Measurements from ENCODE around the gene ZNF70. TPM values are rescaled to one million over a fixed set of nuclear protein-coding genes. Genes with fewer than 3 reads are reported as not detected.

ZNF70 gene
- total and polyA plus RNA-seq, 2 donors (not counting 1 experiment from before 2014, with no cell fraction given): 2.1 to 8.3 TPM

DNA sequence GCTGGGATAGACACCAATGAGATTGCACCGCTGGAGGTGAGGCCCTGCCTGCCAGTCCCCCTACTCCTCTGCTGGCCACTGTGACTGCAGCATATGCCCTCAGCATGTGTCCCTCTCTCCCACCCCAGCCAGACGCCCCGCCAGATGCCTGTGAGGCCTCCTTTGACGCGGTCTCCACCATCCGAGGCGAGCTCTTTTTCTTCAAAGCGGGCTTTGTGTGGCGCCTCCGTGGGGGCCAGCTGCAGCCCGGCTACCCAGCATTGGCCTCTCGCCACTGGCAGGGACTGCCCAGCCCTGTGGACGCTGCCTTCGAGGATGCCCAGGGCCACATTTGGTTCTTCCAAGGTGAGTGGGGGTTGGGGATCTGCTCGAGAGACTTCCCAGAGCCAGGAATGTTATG is 30.2 kb upstream of the ZNF70 start:
- ATAC-seq (ENCODE audit: low read depth): no peak
- no peak overlapping the region for H3K27ac ChIP-seq (ENCODE audit: low read length in 2 of 2)
- peaks cover 12% of the 10 kb centered on the region in 2 donors for H3K4me1 ChIP-seq (ENCODE audit: control insufficient read depth in 2 of 2, insufficient read depth in 2 of 2, low read length in 2 of 2)
- no peak overlapping the region for H3K4me2 ChIP-seq (replicated peaks; ENCODE audit: low read depth, low read length, poor library complexity, severe bottlenecking)
- WGBS (ENCODE audit: insufficient coverage): 94% methylated on average over 15 of the region's 15 CpGs
- H3K4me1 Mint-ChIP-seq: peaks cover 5% of the 10 kb centered on the region
- no peaks in the 10 kb centered on the region for H3K9me3 Mint-ChIP-seq (ENCODE audit: insufficient read depth)
- H2AFZ ChIP-seq (ENCODE audit: insufficient read depth, low read depth, low read length, poor library complexity, severe bottlenecking): no peak overlapping the region
- TF ChIP-seq EZH2 (IDR thresholded peaks at IDR 0.05; ENCODE audit: borderline replicate concordance, insufficient read depth, low read depth, low read length, poor library complexity, severe bottlenecking): no peak
- TF ChIP-seq, protein P1, sequence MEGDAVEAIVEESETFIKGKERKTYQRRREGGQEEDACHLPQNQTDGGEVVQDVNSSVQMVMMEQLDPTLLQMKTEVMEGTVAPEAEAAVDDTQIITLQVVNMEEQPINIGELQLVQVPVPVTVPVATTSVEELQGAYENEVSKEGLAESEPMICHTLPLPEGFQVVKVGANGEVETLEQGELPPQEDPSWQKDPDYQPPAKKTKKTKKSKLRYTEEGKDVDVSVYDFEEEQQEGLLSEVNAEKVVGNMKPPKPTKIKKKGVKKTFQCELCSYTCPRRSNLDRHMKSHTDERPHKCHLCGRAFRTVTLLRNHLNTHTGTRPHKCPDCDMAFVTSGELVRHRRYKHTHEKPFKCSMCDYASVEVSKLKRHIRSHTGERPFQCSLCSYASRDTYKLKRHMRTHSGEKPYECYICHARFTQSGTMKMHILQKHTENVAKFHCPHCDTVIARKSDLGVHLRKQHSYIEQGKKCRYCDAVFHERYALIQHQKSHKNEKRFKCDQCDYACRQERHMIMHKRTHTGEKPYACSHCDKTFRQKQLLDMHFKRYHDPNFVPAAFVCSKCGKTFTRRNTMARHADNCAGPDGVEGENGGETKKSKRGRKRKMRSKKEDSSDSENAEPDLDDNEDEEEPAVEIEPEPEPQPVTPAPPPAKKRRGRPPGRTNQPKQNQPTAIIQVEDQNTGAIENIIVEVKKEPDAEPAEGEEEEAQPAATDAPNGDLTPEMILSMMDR (IDR thresholded peaks at IDR 0.05): no peak
- no peaks in the 10 kb centered on the region for H3K27me3 ChIP-seq (replicated peaks in 1 of 4; ENCODE audit: control extremely low read depth in 1 of 4, control insufficient read depth in 3 of 4, insufficient read depth in 4 of 4, low read length in 3 of 4)
- no peak for DNase-seq
- H3K9me3 ChIP-seq (ENCODE audit: control extremely low read depth in 1 of 3, control insufficient read depth in 2 of 3, insufficient read depth in 1 of 3, low read length in 2 of 3): no peaks in the 10 kb centered on the region
- CTCF ChIA-PET: no interaction called here
- H3K4me3 ChIP-seq (ENCODE audit: control extremely low read depth in 1 of 5, extremely low read depth in 1 of 5, insufficient read depth in 1 of 5, low read depth in 2 of 5, low read length in 4 of 5): no peak overlapping the region
- POLR2A ChIA-PET: no interaction called here
- H4K20me1 ChIP-seq (ENCODE audit: control insufficient read depth, insufficient read depth, low read length, poor library complexity, severe bottlenecking): no peaks in the 10 kb centered on the region
- intact Hi-C loops (cut with micrococcal nuclease): loop anchor here (10.0 kb wide), 1 partner anchor 234 kb away; the partner anchor contains the start of gene CABIN1
- no peak overlapping the region for H3K4me3 Mint-ChIP-seq
- no peak overlapping the region for H3K9ac ChIP-seq (ENCODE audit: low read length)
- peaks cover 0 to 10% of the 10 kb centered on the region in 2 experiments for H3K36me3 ChIP-seq (replicated peaks in 1 of 2; ENCODE audit: control extremely low read depth in 1 of 2, control insufficient read depth in 1 of 2, extremely low read depth in 1 of 2, insufficient read depth in 2 of 2, low read length in 1 of 2)
- H3K27ac Mint-ChIP-seq: no peak overlapping the region
- H3K79me2 ChIP-seq (ENCODE audit: control insufficient read depth, insufficient read depth, low read length): no peaks in the 10 kb centered on the region
- H3K27me3 Mint-ChIP-seq: no peaks in the 10 kb centered on the region

DNA sequence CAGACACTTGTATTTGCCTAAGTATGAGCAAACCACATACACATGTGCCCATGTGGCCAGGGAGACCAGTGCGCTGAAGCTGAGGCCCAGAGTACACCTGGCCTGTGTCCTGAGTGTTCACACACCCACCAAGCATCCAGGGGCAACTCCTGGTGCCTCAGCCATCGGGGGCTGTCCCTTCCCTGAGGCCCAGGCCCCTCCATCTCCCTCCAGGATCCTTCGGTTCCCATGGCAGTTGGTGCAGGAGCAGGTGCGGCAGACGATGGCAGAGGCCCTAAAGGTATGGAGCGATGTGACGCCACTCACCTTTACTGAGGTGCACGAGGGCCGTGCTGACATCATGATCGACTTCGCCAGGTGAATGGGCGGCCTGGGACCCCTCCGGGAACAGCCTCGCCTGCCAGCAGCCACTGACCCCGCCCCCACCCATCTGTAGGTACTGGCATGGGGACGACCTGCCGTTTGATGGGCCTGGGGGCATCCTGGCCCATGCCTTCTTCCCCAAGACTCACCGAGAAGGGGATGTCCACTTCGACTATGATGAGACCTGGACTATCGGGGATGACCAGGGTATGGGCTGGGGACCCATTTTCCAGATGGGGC is 29.3 kb upstream of the ZNF70 start:
- Histone ChIP-seq H3K27ac (ENCODE audit: low read length in 2 of 2) (no peak overlapping the region), H3K79me2 (ENCODE audit: control insufficient read depth, insufficient read depth, low read length) (no peaks in the 10 kb centered on the region), H3K4me3 (ENCODE audit: control extremely low read depth in 1 of 5, extremely low read depth in 1 of 5, insufficient read depth in 1 of 5, low read depth in 2 of 5, low read length in 4 of 5) (no peak overlapping the region), H3K27me3 (replicated peaks in 1 of 4; ENCODE audit: control extremely low read depth in 1 of 4, control insufficient read depth in 3 of 4, insufficient read depth in 4 of 4, low read length in 3 of 4) (no peaks in the 10 kb centered on the region), H2AFZ (ENCODE audit: insufficient read depth, low read depth, low read length, poor library complexity, severe bottlenecking) (no peak overlapping the region), H3K36me3 (replicated peaks in 1 of 2; ENCODE audit: control extremely low read depth in 1 of 2, control insufficient read depth in 1 of 2, extremely low read depth in 1 of 2, insufficient read depth in 2 of 2, low read length in 1 of 2) (peaks cover 0 to 10% of the 10 kb centered on the region in 2 experiments), H3K4me2 (replicated peaks; ENCODE audit: low read depth, low read length, poor library complexity, severe bottlenecking) (no peak overlapping the region), H4K20me1 (ENCODE audit: control insufficient read depth, insufficient read depth, low read length, poor library complexity, severe bottlenecking) (no peaks in the 10 kb centered on the region), H3K9me3 (ENCODE audit: control extremely low read depth in 1 of 3, control insufficient read depth in 2 of 3, insufficient read depth in 1 of 3, low read length in 2 of 3) (no peaks in the 10 kb centered on the region), H3K9ac (ENCODE audit: low read length) (no peak overlapping the region), H3K4me1 (ENCODE audit: control insufficient read depth in 2 of 2, insufficient read depth in 2 of 2, low read length in 2 of 2) (peaks cover 11% of the 10 kb centered on the region in 2 donors)
- Mint-ChIP-seq H3K27ac (no peak overlapping the region), H3K9me3 (ENCODE audit: insufficient read depth) (no peaks in the 10 kb centered on the region), H3K27me3 (no peaks in the 10 kb centered on the region), H3K4me3 (no peak overlapping the region), H3K4me1 (peaks cover 8% of the 10 kb centered on the region)
- TF ChIP-seq, protein P1 (IDR thresholded peaks at IDR 0.05): no peak
- TF ChIP-seq EZH2 (IDR thresholded peaks at IDR 0.05; ENCODE audit: borderline replicate concordance, insufficient read depth, low read depth, low read length, poor library complexity, severe bottlenecking): no peak
- WGBS (ENCODE audit: insufficient coverage): 90% methylated on average over 20 of the region's 20 CpGs
- ATAC-seq (ENCODE audit: low read depth): no peak
- no peak for DNase-seq
- ChIA-PET POLR2A (no interaction called here), CTCF (no interaction called here)
- intact Hi-C loops (cut with micrococcal nuclease): loop anchor here (10.0 kb wide), 1 partner anchor 235 kb away; the partner anchor contains the start of gene CABIN1

Data from B cell (primary cell).